ENCODE results near the gene TNMD.
"Not testable (repeated sequence)": the region's sequence is repeated elsewhere in the genome, so short reads cannot be mapped to it uniquely, and the experiment has no call there.

The TNMD gene

GRCh38 chrX:100584611-100585010 is at the start of gene TNMD:
Gene TNMD, plus strand, starts transcription at chrX:100584936. Its CDS starts 83 bp downstream, at chrX:100585019.
- no peak for DNase-seq

- not testable (repeated sequence) for DNase-seq
These were observed 19.2 kb upstream of the TNMD start for GRCh38 chrX:100565534-100565933.

GRCh38 chrX:100586747-100587146 is 2.0 kb downstream of the TNMD start:
- DNase-seq = no peak

- DNase-seq = no peak
These were observed 3.1 kb downstream of the TNMD start for GRCh38 chrX:100587861-100588260.

GRCh38 chrX:100591256-100592051 is 6.7 kb downstream of the TNMD start:
- no peak for DNase-seq

- no peak for DNase-seq
These were observed 8.4 kb downstream of the TNMD start for GRCh38 chrX:100593126-100593525.

GRCh38 chrX:100593581-100593980 is 8.8 kb downstream of the TNMD start:
- no peak for DNase-seq

- DNase-seq = no peak
These were observed 11.9 kb downstream of the TNMD start for GRCh38 chrX:100596601-100597000.

- no peak for DNase-seq
These were observed 14.7 kb downstream of the TNMD start for GRCh38 chrX:100599456-100599855.

- DNase-seq = no peak
These were observed 15.6 kb downstream of the TNMD start for GRCh38 chrX:100600340-100600739.

GRCh38 chrX:100600758-100601157 is 16.0 kb downstream of the TNMD start:
- DNase-seq = no peak

- DNase-seq = no peak
These were observed 22.0 kb downstream of the TNMD start for GRCh38 chrX:100606753-100607152.

GRCh38 chrX:100609591-100609990 is 24.9 kb downstream of the TNMD start:
- DNase-seq = no peak

- no peak for DNase-seq
These were observed 27.2 kb downstream of the TNMD start for GRCh38 chrX:100611951-100612350.

GRCh38 chrX:100615005-100615404 is 30.3 kb downstream of the TNMD start:
- DNase-seq = no peak

GRCh38 chrX:100623001-100623400 is 38.3 kb downstream of the TNMD start:
- no peak for DNase-seq

GRCh38 chrX:100625985-100626491 is 41.3 kb downstream of the TNMD start:
- DNase-seq = no peak

- DNase-seq = no peak
These were observed 50.3 kb downstream of the TNMD start for GRCh38 chrX:100635040-100635439.

GRCh38 chrX:100635989-100636320 is 51.2 kb downstream of the TNMD start:
- no peak for DNase-seq

- DNase-seq = peak; percentile 27
These were observed 51.7 kb downstream of the TNMD start, which contains the start of gene TSPAN6 for GRCh38 chrX:100636321-100636991. Gene TSPAN6, minus strand, starts transcription at chrX:100636806. Its CDS starts 112 bp downstream, at chrX:100636694.

GRCh38 chrX:100642290-100642689 is 57.6 kb downstream of the TNMD start:
- no peak for DNase-seq

GRCh38 chrX:100643212-100643611 is 58.5 kb downstream of the TNMD start:
- no peak for DNase-seq

GRCh38 chrX:100643956-100644860 is 59.5 kb downstream of the TNMD start, which contains the start of gene SRPX2:
Gene SRPX2, plus strand, starts transcription at chrX:100644199. Its CDS starts 2,124 bp downstream, at chrX:100646323.
- no peak for DNase-seq
